GM04504 (cell line): ENCODE data around the gene ADAM11.
"Not testable (repeated sequence)": the region's sequence is repeated elsewhere in the genome, so short reads cannot be mapped to it uniquely, and the experiment has no call there.

Source experiments
- DNase-seq: peaks from one replicate; pipeline ENCODE4 v3.0.0-alpha.2; 2012; ENCODE audit warnings: low read depth

ADAM11 gene

GRCh38 chr17:44758414-44759085, at the start of gene ADAM11:
TSS of gene ADAM11 (plus strand) at chr17:44758988. CDS start at chr17:44759200, 212 bp downstream.
- no peak for DNase-seq

DNA sequence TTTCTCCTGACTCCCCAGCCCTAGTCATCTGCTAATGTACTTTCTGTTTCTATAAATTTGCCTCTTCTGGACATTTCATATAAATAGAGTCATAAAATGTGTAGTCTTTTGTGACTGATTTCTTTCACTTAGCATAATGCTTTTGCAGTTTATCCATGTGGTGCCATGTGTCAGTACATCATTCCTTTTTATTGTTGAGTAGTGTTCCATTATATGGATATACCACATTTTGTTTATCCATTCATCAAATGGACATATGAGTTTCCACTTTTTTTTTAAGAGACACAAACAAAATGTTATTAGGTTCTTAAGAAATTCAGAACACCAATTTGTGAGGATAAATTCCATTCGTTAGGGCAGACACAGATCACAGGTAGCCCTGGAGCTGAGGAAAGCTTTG, 39.3 kb upstream of the ADAM11 start:
- DNase-seq, result no peak

GRCh38 chr17:44722254-44722653, 36.5 kb upstream of the ADAM11 start:
- no peak for DNase-seq

- DNase-seq, result not testable (repeated sequence)
Measured at GRCh38 chr17:44726121-44726520, 32.7 kb upstream of the ADAM11 start.

- DNase-seq, result no peak
Measured at GRCh38 chr17:44733753-44734152, 25.0 kb upstream of the ADAM11 start.

GRCh38 chr17:44734272-44734671, 24.5 kb upstream of the ADAM11 start:
- no peak for DNase-seq

GRCh38 chr17:44736551-44737240, 22.1 kb upstream of the ADAM11 start:
- DNase-seq, result no peak

DNA sequence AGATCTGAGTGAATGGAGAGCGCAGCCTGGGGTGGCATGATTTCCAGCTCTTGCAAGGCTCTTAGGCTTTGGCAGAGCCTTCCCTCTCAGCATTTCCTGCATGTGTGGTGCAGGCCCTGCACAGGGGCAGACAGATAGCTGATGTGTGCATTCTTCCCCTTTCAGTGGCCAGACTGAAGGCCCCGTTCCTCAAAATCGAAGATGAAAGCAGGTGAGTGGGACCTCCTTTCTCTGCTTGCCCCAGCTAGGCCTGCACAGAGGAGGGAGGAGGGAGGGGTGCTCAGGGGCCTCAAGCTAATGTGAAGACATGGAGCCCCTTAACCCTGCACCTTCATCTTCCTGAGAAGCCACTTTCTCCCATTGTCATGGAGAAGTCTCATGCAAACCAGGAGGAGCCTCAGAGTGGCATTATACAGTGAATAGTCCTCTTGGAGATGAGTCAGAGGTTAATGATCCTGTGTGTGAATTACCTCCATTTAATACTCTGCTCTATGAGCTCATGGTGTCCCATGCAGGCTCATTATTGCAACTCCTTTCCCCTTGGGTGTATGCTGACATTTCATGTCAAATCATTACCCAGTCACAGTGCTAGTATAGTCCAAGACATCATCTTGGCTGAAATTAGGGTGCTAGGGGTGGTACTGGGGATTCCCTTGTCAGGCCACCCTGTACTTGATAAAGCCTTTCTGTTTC, 20.4 kb upstream of the ADAM11 start:
- peak; percentile 18 for DNase-seq

DNA sequence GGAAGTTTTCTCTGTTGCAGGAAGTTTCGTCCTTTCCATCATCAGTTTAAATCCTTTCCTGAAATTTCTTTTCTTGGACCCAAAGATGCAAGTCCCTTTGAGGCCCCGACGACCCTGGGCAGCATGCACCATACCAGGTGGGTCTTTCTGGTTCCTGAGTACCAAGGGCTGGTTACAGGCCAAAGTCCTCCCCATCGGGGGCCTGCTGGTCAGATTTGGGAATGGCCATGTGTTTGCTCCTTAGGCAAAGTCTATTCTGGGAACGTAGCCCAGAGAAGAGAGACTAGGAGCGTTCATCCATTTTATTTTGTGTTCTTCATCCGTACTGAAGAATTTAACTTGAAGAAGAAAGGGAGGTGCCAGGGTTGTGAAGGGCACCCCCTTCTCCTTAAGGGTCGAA, 17.5 kb upstream of the ADAM11 start:
- DNase-seq, result no peak

DNA sequence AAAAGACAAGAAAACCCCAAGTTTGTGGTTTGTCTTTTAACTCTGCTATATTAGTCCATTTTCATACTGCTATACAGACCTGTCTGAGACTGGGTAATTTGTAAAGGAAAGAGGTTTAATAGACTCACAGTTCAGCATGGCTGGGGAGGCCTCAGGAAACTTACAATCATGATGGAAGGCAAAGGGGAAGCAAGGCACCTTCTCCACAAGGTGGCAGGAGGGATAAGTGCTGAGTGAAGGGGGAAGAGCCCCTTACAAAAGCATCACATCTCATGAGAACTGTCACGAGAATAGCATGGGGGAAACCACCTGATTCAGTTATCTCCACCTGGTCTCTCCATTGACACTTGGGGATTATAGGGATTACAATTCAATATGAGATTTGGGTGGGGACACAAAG, 13.5 kb upstream of the ADAM11 start:
- DNase-seq, result no peak

DNA sequence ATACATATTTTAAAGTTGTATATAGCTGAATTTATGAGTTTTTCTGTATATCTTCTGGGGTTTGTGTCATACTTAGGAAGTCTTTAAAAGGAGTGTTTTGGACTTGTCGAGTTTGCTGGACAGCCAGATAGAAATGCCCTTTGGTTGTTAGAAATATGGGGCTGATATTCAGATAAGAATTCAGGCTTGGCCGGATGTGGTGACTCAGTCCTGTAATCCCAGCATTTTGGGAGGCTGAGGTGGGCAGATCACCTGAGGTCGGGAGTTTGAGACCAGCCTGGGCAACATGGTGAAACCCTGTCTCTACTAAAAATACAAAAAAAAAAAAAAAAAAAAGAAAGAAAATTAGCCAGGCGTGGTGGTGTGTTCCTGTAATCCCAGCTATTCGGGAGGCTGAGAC, 13.1 kb upstream of the ADAM11 start:
- not testable (repeated sequence) for DNase-seq

- DNase-seq, result no peak
Measured at GRCh38 chr17:44747566-44747965, 11.2 kb upstream of the ADAM11 start.

GRCh38 chr17:44749076-44749979, 9.5 kb upstream of the ADAM11 start:
- DNase-seq, result no peak

GRCh38 chr17:44749980-44750318, 8.8 kb upstream of the ADAM11 start:
- no peak for DNase-seq

- no peak for DNase-seq
Measured at GRCh38 chr17:44751331-44751730, 7.5 kb upstream of the ADAM11 start.

DNA sequence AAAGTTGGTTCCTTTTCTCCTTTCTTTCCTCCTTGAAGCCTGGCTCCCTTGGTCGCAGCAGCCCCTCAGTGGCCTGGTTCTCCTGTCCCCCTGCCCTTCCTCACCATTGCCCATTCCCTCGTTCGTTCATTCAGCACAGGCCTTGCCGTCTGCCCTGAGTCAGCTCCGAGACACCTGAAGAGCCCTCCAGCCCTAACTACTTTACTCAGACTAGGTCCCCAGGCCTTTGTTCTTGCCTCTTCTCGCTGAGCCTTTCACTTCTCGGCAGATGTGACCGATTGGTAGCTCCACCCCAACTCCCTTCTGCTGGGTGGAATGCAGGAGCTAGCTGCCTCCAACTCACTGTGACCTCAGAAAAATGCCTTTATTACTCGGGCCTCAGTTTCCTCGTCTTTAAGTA, 7.0 kb upstream of the ADAM11 start:
- DNase-seq, result no peak

DNA sequence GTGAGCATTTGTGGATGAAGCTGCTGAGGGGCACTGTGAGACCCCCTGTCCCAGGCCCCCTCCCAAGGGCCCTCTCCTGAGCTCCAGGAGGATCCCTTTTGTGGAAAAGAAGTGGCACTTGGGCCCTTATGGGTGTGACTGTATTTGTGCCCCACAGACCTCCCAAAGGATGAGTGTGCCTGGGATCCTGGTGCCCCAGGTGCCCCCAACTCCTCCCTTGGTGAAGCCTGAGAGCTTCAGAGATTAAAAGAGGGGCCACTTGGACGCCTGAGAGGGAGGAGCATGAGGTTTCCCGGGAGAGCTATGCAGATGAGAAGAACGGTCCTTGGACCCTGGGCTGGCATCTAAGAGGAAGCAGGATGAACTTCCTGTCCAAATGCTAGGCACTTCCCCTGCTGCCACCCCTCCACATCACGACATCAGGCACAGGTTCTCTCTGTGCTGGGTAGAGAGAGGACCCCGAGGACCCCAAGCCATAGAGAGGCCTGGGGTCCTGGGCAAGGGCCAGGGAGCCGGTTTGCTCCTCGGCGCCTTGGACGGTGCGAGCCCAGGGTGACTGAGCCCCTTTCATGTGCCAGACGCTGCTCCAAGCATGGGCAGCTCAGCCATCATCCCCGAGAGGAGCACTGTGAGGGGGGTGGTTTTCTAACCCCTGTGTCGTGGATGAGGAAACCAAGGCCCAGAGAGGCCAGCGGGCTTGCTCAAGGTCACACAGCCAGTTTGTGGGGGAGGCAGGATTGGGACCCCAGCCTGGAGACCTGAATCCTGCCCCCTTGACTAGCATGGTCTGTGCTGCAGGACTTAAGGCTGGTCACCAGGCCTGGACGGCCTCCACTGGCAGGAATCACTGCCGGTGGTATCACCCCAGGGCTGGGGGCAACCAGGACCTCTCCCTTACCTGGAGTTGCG, 5.6 kb upstream of the ADAM11 start:
- no peak for DNase-seq

DNA sequence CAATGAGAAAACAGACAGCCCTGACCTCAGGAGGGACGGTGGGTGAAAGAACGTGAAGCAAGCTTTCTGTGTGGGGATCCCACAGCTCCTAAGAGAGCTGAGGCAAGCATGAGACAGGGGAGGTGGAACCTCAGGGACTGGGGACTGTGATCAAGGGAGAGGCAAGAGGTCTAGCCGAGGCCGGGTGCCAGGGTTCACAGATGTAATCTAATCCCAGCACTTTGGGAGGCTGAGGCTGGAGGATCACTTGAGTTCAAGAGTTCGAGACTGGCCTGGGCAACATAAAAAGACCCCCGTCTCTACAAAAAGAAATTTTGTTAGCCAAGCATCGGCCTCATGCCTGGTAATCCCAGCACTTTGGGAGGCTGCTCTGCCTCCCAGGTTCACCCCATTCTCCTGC, 4.5 kb upstream of the ADAM11 start:
- DNase-seq, result no peak

DNA sequence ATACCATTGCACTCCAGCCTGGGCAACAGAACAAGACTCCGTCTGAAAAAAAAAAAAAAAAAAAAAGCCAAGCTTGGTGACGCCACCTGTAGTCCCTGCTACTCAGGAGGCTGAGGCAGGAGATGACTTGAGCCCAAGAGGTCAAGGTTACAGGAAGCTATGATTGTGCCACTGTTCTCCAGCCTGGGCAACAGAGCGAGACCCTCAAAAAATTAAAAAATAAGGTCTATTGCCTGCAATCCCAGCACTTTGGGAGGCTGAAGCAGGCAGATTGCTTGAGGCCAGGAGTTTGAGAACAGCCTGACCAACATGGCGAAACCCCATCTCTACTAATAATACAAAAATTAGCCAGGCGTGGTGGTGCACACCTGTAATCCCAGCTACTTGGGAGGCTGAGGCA, 3.6 kb upstream of the ADAM11 start:
- not testable (repeated sequence) for DNase-seq

DNA sequence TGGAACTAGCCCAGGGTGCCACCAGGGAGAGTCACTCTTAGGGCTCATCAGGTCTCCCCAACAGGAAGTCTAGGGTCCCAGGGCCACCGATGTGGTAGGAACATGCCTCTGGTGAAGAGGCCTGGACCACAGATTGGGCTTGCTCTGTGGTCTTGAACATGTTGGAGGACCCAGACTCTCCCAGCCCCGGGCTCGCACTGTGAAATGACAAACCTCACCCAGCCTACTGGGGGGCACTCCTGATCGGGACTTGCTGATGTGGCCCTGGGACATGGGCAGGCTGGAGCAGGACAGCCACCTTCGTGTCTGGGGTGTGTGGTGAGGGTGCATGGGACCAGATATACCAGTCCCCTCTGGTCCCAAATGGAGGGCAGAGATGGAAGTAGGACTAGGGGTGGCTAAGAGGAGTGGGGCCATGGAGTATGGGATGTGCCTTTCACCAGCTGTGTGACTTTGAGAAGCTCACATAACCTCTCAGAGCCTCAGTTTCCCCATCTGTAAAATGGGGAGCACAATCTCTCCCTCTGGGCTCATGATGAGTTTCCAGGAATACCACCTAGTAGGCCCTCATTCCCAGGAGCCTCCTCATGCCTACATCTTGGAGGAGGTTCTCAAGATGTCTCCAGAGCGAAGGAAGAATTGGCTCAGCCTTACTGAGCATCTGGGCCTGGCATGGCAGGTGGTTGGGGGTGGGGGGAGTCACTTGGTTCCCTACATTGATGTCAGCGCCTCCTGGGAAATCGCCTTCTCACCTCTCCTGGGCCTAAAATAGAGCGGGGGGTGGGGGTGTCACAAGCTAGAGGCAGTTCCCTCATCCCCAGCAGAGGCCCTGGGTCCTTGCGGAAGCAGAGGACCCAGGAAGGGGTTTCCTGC, 1.5 kb upstream of the ADAM11 start:
- DNase-seq, result no peak
